GM23338 (cell line): ENCODE measurements around the gene ATP13A1. TPM values are rescaled to one million over a fixed set of nuclear protein-coding genes. Genes with fewer than 3 reads are reported as not detected.

ENCODE experiments used
- JUNB ChIP-seq: IDR thresholded peaks from one replicate; pipeline ENCODE4 v1.6.1; 2016; ENCODE audit warnings: antibody characterized with exemption; ENCODE audit not compliant: unreplicated experiment
- STAT1 ChIP-seq: IDR thresholded peaks from one replicate; pipeline ENCODE4 v1.6.1; 2016; ENCODE audit warnings: antibody characterized with exemption; ENCODE audit not compliant: unreplicated experiment
- polyA plus RNA-seq: library from polyadenylated mRNA; unstranded; fragments of >200 nt; fragmentation: Nextera tagmentation; extraction: Ambion mirVana; gene quantifications from 2 replicates; pipeline ENCODE4 v1.2.1, GENCODE V29; 2016
- total RNA-seq: library from RNA; depleted of rRNA; stranded (reverse); fragments of >200 nt; shearing (Covaris generic); gene quantifications from 2 replicates; pipeline ENCODE4 v1.2.3, GENCODE V29; 2014
- TF ChIP-seq, protein P1 (sequence below): fragments of 250-450 bp; sonication (Bioruptor Pico); IDR thresholded peaks from 2 replicates; pipeline ENCODE4 v1.5.0; 2020; ENCODE audit warnings: mild to moderate bottlenecking, moderate library complexity
- TF ChIP-seq, protein P2 (sequence below): IDR thresholded peaks from one replicate; pipeline ENCODE4 v1.6.1; 2018; ENCODE audit warnings: antibody characterized with exemption; ENCODE audit not compliant: unreplicated experiment
- TF ChIP-seq, protein P3 (sequence below): IDR thresholded peaks from 2 replicates; pipeline ENCODE4 v1.6.1; 2016; ENCODE audit warnings: antibody characterized with exemption

The ATP13A1 gene
- total and polyA plus RNA-seq, 2 experiments from 2014 or later: 38.1 to 307 TPM

DNA sequence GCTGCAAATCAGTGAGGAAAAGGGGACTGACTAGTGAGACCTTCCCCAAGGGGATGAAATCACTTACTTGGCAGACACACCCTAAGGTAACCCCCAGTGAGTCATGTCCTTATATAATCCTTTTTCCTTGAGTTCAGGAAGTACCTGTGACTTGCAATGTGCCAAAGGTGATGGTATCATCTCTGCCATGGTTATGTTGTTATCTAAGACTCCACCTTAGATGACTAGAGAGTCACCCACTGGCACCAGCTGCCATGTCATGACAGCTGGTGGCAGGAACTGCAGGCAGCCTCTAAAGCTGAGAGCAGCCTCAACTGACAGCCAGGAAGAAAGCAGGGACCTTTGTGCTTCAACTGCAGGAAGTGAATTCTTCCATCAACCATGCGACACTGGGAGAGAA lies 57.5 kb downstream of the ATP13A1 start (continued):
- TF ChIP-seq, protein P1, sequence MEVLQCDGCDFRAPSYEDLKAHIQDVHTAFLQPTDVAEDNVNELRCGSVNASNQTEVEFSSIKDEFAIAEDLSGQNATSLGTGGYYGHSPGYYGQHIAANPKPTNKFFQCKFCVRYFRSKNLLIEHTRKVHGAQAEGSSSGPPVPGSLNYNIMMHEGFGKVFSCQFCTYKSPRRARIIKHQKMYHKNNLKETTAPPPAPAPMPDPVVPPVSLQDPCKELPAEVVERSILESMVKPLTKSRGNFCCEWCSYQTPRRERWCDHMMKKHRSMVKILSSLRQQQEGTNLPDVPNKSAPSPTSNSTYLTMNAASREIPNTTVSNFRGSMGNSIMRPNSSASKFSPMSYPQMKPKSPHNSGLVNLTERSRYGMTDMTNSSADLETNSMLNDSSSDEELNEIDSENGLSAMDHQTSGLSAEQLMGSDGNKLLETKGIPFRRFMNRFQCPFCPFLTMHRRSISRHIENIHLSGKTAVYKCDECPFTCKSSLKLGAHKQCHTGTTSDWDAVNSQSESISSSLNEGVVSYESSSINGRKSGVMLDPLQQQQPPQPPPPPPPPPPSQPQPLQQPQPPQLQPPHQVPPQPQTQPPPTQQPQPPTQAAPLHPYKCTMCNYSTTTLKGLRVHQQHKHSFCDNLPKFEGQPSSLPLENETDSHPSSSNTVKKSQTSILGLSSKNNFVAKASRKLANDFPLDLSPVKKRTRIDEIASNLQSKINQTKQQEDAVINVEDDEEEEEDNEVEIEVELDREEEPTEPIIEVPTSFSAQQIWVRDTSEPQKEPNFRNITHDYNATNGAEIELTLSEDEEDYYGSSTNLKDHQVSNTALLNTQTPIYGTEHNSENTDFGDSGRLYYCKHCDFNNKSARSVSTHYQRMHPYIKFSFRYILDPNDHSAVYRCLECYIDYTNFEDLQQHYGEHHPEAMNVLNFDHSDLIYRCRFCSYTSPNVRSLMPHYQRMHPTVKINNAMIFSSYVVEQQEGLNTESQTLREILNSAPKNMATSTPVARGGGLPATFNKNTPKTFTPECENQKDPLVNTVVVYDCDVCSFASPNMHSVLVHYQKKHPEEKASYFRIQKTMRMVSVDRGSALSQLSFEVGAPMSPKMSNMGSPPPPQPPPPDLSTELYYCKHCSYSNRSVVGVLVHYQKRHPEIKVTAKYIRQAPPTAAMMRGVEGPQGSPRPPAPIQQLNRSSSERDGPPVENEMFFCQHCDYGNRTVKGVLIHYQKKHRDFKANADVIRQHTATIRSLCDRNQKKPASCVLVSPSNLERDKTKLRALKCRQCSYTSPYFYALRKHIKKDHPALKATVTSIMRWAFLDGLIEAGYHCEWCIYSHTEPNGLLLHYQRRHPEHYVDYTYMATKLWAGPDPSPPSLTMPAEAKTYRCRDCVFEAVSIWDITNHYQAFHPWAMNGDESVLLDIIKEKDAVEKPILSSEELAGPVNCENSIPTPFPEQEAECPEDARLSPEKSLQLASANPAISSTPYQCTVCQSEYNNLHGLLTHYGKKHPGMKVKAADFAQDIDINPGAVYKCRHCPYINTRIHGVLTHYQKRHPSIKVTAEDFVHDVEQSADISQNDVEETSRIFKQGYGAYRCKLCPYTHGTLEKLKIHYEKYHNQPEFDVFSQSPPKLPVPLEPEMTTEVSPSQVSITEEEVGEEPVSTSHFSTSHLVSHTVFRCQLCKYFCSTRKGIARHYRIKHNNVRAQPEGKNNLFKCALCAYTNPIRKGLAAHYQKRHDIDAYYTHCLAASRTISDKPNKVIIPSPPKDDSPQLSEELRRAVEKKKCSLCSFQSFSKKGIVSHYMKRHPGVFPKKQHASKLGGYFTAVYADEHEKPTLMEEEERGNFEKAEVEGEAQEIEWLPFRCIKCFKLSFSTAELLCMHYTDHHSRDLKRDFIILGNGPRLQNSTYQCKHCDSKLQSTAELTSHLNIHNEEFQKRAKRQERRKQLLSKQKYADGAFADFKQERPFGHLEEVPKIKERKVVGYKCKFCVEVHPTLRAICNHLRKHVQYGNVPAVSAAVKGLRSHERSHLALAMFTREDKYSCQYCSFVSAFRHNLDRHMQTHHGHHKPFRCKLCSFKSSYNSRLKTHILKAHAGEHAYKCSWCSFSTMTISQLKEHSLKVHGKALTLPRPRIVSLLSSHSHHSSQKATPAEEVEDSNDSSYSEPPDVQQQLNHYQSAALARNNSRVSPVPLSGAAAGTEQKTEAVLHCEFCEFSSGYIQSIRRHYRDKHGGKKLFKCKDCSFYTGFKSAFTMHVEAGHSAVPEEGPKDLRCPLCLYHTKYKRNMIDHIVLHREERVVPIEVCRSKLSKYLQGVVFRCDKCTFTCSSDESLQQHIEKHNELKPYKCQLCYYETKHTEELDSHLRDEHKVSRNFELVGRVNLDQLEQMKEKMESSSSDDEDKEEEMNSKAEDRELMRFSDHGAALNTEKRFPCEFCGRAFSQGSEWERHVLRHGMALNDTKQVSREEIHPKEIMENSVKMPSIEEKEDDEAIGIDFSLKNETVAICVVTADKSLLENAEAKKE (CRISPR knock-in tag): no peak
- TF ChIP-seq, protein P2, sequence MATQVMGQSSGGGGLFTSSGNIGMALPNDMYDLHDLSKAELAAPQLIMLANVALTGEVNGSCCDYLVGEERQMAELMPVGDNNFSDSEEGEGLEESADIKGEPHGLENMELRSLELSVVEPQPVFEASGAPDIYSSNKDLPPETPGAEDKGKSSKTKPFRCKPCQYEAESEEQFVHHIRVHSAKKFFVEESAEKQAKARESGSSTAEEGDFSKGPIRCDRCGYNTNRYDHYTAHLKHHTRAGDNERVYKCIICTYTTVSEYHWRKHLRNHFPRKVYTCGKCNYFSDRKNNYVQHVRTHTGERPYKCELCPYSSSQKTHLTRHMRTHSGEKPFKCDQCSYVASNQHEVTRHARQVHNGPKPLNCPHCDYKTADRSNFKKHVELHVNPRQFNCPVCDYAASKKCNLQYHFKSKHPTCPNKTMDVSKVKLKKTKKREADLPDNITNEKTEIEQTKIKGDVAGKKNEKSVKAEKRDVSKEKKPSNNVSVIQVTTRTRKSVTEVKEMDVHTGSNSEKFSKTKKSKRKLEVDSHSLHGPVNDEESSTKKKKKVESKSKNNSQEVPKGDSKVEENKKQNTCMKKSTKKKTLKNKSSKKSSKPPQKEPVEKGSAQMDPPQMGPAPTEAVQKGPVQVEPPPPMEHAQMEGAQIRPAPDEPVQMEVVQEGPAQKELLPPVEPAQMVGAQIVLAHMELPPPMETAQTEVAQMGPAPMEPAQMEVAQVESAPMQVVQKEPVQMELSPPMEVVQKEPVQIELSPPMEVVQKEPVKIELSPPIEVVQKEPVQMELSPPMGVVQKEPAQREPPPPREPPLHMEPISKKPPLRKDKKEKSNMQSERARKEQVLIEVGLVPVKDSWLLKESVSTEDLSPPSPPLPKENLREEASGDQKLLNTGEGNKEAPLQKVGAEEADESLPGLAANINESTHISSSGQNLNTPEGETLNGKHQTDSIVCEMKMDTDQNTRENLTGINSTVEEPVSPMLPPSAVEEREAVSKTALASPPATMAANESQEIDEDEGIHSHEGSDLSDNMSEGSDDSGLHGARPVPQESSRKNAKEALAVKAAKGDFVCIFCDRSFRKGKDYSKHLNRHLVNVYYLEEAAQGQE: no peak
- TF ChIP-seq JUNB (no peak), STAT1 (no peak)
- TF ChIP-seq, protein P3, sequence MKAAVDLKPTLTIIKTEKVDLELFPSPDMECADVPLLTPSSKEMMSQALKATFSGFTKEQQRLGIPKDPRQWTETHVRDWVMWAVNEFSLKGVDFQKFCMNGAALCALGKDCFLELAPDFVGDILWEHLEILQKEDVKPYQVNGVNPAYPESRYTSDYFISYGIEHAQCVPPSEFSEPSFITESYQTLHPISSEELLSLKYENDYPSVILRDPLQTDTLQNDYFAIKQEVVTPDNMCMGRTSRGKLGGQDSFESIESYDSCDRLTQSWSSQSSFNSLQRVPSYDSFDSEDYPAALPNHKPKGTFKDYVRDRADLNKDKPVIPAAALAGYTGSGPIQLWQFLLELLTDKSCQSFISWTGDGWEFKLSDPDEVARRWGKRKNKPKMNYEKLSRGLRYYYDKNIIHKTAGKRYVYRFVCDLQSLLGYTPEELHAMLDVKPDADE: no peak
